ENCODE data around the gene ETDC. TPM values are rescaled to one million over a fixed set of nuclear protein-coding genes. Genes with fewer than 3 reads are reported as not detected.
A peak's percentile ranks its signal among the peaks of the same experiment; 100 is the strongest.

ETDC gene
- total RNA-seq, 2 experiments from 2014 or later, result not detected

DNA sequence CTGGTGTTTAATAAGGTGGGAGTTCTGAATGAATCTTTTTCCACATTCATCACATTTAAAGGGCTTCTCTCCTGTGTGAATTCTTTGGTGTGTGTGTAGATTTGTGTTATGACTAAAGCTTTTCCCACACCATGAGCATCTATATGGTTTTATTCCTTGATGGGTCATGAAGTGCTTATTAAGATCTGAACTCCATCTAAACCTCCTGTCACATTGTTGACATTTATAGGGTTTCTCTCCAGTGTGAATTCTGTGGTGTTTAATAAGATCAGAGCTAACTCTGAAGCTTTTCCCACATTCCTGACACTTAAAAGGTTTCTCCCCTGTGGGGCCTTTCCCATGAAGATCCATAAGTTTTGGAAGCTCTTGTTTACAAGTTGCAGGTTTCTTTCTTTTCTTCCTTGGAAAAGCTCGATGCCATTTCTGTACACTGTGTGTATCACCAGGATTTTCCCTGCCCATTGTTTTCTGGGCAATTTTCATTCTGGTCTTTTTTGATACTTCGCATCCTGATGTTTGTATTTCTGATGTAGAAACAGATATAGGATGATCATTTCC lies 21.9 kb upstream of the ETDC start:
- no peaks in the 10 kb centered on the region for H3K27me3 Mint-ChIP-seq
- intact Hi-C loops (cut with micrococcal nuclease), result no loop called here
- no peak overlapping the region for H3K27ac Mint-ChIP-seq
- POLR2A ChIA-PET, result interaction anchor here (1.0 kb wide), 1 partner anchor 8 kb away, joined by 3 read pairs; no protein-coding TSS in a partner anchor
- CTCF ChIA-PET, result no interaction called here
- TF ChIP-seq, protein P1, sequence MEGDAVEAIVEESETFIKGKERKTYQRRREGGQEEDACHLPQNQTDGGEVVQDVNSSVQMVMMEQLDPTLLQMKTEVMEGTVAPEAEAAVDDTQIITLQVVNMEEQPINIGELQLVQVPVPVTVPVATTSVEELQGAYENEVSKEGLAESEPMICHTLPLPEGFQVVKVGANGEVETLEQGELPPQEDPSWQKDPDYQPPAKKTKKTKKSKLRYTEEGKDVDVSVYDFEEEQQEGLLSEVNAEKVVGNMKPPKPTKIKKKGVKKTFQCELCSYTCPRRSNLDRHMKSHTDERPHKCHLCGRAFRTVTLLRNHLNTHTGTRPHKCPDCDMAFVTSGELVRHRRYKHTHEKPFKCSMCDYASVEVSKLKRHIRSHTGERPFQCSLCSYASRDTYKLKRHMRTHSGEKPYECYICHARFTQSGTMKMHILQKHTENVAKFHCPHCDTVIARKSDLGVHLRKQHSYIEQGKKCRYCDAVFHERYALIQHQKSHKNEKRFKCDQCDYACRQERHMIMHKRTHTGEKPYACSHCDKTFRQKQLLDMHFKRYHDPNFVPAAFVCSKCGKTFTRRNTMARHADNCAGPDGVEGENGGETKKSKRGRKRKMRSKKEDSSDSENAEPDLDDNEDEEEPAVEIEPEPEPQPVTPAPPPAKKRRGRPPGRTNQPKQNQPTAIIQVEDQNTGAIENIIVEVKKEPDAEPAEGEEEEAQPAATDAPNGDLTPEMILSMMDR (IDR thresholded peaks at IDR 0.05), result no peak
- no peak for DNase-seq
- peaks cover 23% of the 10 kb centered on the region for H3K9me3 Mint-ChIP-seq
- H3K4me1 Mint-ChIP-seq (ENCODE audit: low read depth), result no peaks in the 10 kb centered on the region
- peaks cover 39% of the 10 kb centered on the region for H3K36me3 Mint-ChIP-seq (ENCODE audit: low read depth)
- H3K4me3 Mint-ChIP-seq, result no peak overlapping the region
- ATAC-seq, result no peak

DNA sequence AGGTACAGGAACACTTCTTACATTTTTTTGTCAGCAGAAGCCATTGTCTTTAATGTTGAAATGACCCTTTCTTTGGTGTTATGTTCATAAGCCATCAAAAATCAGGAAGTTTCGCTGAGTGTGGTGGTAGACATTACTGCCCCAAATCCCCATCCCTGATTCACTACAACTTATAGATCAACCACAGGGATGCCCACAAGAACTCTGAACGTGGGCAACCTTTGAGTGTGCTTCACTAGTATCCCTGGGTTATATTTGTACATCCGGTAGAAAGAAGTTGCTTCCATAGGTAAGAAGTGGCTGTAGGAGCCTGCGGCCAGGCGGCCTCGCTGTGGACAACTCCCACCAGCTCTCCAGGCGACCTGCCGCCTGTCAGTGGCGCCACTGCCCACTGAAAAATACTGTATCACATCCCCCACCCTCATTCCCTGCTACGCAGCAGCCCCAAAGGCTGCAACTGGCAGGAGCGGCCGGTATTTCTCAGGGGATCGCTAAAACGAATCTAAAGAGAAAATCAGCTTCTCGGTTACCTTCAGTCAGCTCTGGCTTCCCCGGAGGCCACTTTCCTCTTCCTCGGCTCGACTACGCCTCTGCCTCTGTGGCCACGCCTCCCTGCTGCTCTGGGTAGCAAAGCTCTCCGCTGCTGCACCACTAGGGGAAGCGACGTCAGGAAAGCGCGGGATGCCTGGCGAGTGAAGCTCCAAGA lies 13.9 kb upstream of the ETDC start:
- Mint-ChIP-seq H3K9me3 (no peaks in the 10 kb centered on the region), H3K27ac (peak overlapping the region; percentile 89), H3K36me3 (ENCODE audit: low read depth) (peaks cover 19% of the 10 kb centered on the region), H3K27me3 (no peaks in the 10 kb centered on the region), H3K4me3 (peak overlapping the region; percentile 84), H3K4me1 (ENCODE audit: low read depth) (peaks cover 10% of the 10 kb centered on the region)
- TF ChIP-seq, protein P1 (IDR thresholded peaks at IDR 0.05), result no peak
- ATAC-seq (peak; percentile 99), DNase-seq (peak; percentile 81)
- intact Hi-C loops (cut with micrococcal nuclease), result no loop called here
- ChIA-PET POLR2A (interaction anchor here (0.8 kb wide), 1 partner anchor 8 kb away, joined by 3 read pairs; no protein-coding TSS in a partner anchor), CTCF (interaction anchor here (1.0 kb wide), 1 partner anchor 11 kb away, joined by 3 read pairs; no protein-coding TSS in a partner anchor)

- DNase-seq (no peak), ATAC-seq (peak; percentile 69)
- TF ChIP-seq, protein P1 (IDR thresholded peaks at IDR 0.05), result no peak
- Mint-ChIP-seq H3K4me1 (ENCODE audit: low read depth) (peaks cover 10% of the 10 kb centered on the region), H3K27me3 (no peaks in the 10 kb centered on the region), H3K36me3 (ENCODE audit: low read depth) (peaks cover 17% of the 10 kb centered on the region), H3K4me3 (peak overlapping the region; percentile 84), H3K9me3 (no peaks in the 10 kb centered on the region), H3K27ac (peak overlapping the region; percentile 89)
- intact Hi-C loops (cut with micrococcal nuclease), result no loop called here
- CTCF ChIA-PET, result interaction anchor here (1.0 kb wide), 1 partner anchor 10 kb away, joined by 3 read pairs; no protein-coding TSS in a partner anchor
- POLR2A ChIA-PET, result no interaction called here
These were observed 13.4 kb upstream of the ETDC start for GRCh38 chrX:135295944-135296305.

DNA sequence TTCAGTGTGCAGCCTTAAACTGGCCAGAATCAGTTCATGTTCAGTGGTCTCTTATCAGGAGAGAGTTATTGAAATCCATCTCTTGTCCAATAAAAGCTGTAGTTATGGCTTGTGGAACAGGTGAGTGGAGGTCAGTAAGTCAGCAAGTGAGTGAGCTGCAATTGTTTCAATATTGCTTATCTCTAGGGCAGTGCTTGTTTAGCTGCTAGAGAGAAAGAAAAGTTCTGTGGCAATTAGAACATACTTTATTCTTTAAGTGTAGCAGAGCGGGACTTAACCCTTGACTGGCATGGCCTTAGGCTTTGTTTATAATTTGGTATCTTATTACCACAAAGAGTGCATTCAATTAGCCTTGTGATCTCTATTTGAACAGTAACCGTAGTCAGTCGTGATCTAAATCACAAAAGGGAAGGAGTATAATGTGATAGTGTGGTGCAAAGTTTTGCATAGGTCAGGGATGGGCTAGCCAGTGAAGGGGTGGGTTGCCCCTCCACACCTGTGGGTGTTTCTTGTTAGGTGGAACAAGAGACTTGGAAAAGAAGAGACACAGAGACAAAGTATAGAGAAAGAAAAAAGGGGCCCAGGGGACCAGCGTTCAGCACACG lies 6.9 kb upstream of the ETDC start:
- ChIA-PET CTCF (no interaction called here), POLR2A (no interaction called here)
- Mint-ChIP-seq H3K27ac (no peak overlapping the region), H3K36me3 (ENCODE audit: low read depth) (no peaks in the 10 kb centered on the region), H3K4me3 (no peak overlapping the region), H3K4me1 (ENCODE audit: low read depth) (no peaks in the 10 kb centered on the region), H3K9me3 (no peaks in the 10 kb centered on the region), H3K27me3 (no peaks in the 10 kb centered on the region)
- intact Hi-C loops (cut with micrococcal nuclease), result no loop called here
- ATAC-seq (no peak), DNase-seq (no peak)
- TF ChIP-seq, protein P1 (IDR thresholded peaks at IDR 0.05), result no peak

GRCh38 chrX:135304741-135305140 lies 4.5 kb upstream of the ETDC start:
- no peak overlapping the region for H3K27ac Mint-ChIP-seq
- no peak overlapping the region for H3K4me3 Mint-ChIP-seq
- no peak for DNase-seq
- H3K36me3 Mint-ChIP-seq (ENCODE audit: low read depth), result no peaks in the 10 kb centered on the region
- TF ChIP-seq, protein P1 (IDR thresholded peaks at IDR 0.05), result no peak
- ChIA-PET POLR2A (no interaction called here), CTCF (no interaction called here)
- peaks cover 9% of the 10 kb centered on the region for H3K4me1 Mint-ChIP-seq (ENCODE audit: low read depth)
- ATAC-seq, result no peak
- H3K27me3 Mint-ChIP-seq, result no peaks in the 10 kb centered on the region
- intact Hi-C loops (cut with micrococcal nuclease), result no loop called here
- no peaks in the 10 kb centered on the region for H3K9me3 Mint-ChIP-seq

Measured in activated CD8-positive, alpha-beta T cell treated with anti-CD3 and anti-CD28 coated beads for 36 hours (primary cell).